Aorta (tissue), 5 donors: ENCODE measurements around the gene SPATA13. TPM values are rescaled to one million over a fixed set of nuclear protein-coding genes. Genes with fewer than 3 reads are reported as not detected.

ENCODE experiments used
- ATAC-seq: fragments of 200-7000 bp; cut with Tn5 transposase; one replicate; pipeline ENCODE4 v1.9.1; 2022; ENCODE audit warnings: moderate library complexity; ENCODE audit not compliant: low FRiP score
- DNase-seq, 2 donors: peaks; one replicate each; pipeline ENCODE4 v3.0.0-alpha.2; 2020
- H3K27ac ChIP-seq, 2 donors: one replicate each; pipeline ENCODE4 v1.5.1; 2013; ENCODE audit warnings: low read length in 2 of 2, mild to moderate bottlenecking in 2 of 2, moderate library complexity in 2 of 2, control low read depth in 1 of 2, inconsistent platforms in 1 of 2, low read depth in 1 of 2
- H3K27me3 ChIP-seq, 2 donors: one replicate each; pipeline ENCODE4 v1.6.1; 2013; ENCODE audit warnings: control low read depth in 1 of 2, low read length in 1 of 2, mild to moderate bottlenecking in 1 of 2, moderate library complexity in 1 of 2; ENCODE audit not compliant: insufficient read depth in 2 of 2, control insufficient read depth in 1 of 2
- H3K36me3 ChIP-seq, 2 donors: one replicate each; pipeline ENCODE4 v1.6.1; 2013; ENCODE audit warnings: control low read depth in 1 of 2, low read length in 1 of 2, mild to moderate bottlenecking in 1 of 2; ENCODE audit not compliant: insufficient read depth in 2 of 2, control insufficient read depth in 1 of 2
- H3K4me1 ChIP-seq, 2 donors: one replicate each; pipeline ENCODE4 v1.6.1; 2013; ENCODE audit warnings: low read length in 2 of 2, control low read depth in 1 of 2, mild to moderate bottlenecking in 1 of 2, moderate library complexity in 1 of 2; ENCODE audit not compliant: insufficient read depth in 2 of 2, control insufficient read depth in 1 of 2
- H3K4me3 ChIP-seq, 2 donors: one replicate each; pipeline ENCODE4 v1.5.1; 2013; ENCODE audit warnings: low read length in 2 of 2, control low read depth in 1 of 2, mild to moderate bottlenecking in 1 of 2
- H3K9me3 ChIP-seq: one replicate; pipeline ENCODE4 v1.6.1; 2013; ENCODE audit warnings: mild to moderate bottlenecking, low read length; ENCODE audit not compliant: control insufficient read depth
- WGBS, 2 donors: extraction: QIAGEN DNeasy Blood & Tissue Kit; methylation state at CpG; one replicate each; pipeline ENCODE4 v1.1.7; 2013; 5-methylcytosine and 5-hydroxymethylcytosine counted together
- intact Hi-C, 2 donors: fragments of 100-400 bp; cut with DNase I; formaldehyde crosslinking; loops; one replicate each; pipeline versions ENCODE4 v1.14.2 to v1.15.0; 2022
- polyA plus RNA-seq, 2 donors: library from polyadenylated mRNA; stranded (reverse); fragments of 200-250 nt; gene quantifications; one replicate each; pipeline ENCODE4 v1.2.3, GENCODE V29; 2013
- total RNA-seq, 2 donors: library from RNA; stranded (reverse); fragmentation: NEBNext Ultra II Directional; extraction: Animal tissue kit (Norgen Biotek cat#: 25700); gene quantifications; one replicate each; pipeline ENCODE4 v1.2.1, GENCODE V29; 2021
- donor health status: healthy with polysubstance abuse.
- donor health status: Bipolar disorder and iron deficiency.
- donor health status: DM: no; HTN: no; CAD: no.
- donor health status: DM: no; HTN: no; CAD: no.
- donor health status: DM: yes; HTN: yes; CAD: no.

The SPATA13 gene
- total and polyA plus RNA-seq, 4 donors: 6.1 to 18.2 (median 9.0) TPM

GRCh38 chr13:24224232-24224680 is 63.7 kb downstream of the SPATA13 start:
- no peak overlapping the region for H3K4me3 ChIP-seq
- ATAC-seq: no peak

GRCh38 chr13:24225062-24225461 is 64.5 kb downstream of the SPATA13 start:
- intact Hi-C loops: loop anchor here in 1 of 2 donors (10.0 kb wide), 1 partner anchor 300 kb away; no protein-coding TSS in a partner anchor
- Histone ChIP-seq H3K4me3 (no peak overlapping the region), H3K36me3 (no peaks in the 10 kb centered on the region), H3K9me3 (no peaks in the 10 kb centered on the region), H3K4me1 (no peaks in the 10 kb centered on the region), H3K27ac (no peak overlapping the region), H3K27me3 (no peaks in the 10 kb centered on the region)
- DNase-seq (no peak), ATAC-seq (no peak)
- 73 to 80% methylated on average over 11 of the region's 11 CpGs for WGBS, 2 donors

More at GRCh38 chr13:24224232-24224680, 63.7 kb downstream of the SPATA13 start:
- Histone ChIP-seq H3K36me3 (no peaks in the 10 kb centered on the region), H3K27me3 (no peaks in the 10 kb centered on the region), H3K9me3 (no peaks in the 10 kb centered on the region), H3K27ac (no peak overlapping the region), H3K4me1 (no peaks in the 10 kb centered on the region)
- WGBS, 2 donors: 79 to 82% methylated on average over 9 of the region's 9 CpGs
- intact Hi-C loops: loop anchor here (5.0 to 10.0 kb wide), 2 partner anchors 299 to 302 kb away; no protein-coding TSS in a partner anchor
- no peak for DNase-seq

GRCh38 chr13:24225930-24226329 is 65.4 kb downstream of the SPATA13 start:
- no peak for ATAC-seq

GRCh38 chr13:24226762-24227161 is 66.2 kb downstream of the SPATA13 start:
- H3K4me1 ChIP-seq: no peaks in the 10 kb centered on the region
- WGBS, 2 donors: 69 to 83% methylated on average over 3 of the region's 3 CpGs
- no peak overlapping the region for H3K27ac ChIP-seq
- intact Hi-C loops: loop anchor here in 1 of 2 donors (10.0 kb wide), 1 partner anchor 302 kb away; no protein-coding TSS in a partner anchor
- H3K9me3 ChIP-seq: no peaks in the 10 kb centered on the region
- no peak for ATAC-seq
- no peak overlapping the region for H3K4me3 ChIP-seq
- H3K27me3 ChIP-seq: no peaks in the 10 kb centered on the region
- H3K36me3 ChIP-seq: no peaks in the 10 kb centered on the region
- DNase-seq: no peak

More at GRCh38 chr13:24225930-24226329, 65.4 kb downstream of the SPATA13 start:
- DNase-seq: no peak
- 93 to 94% methylated on average over 7 of the region's 7 CpGs for WGBS, 2 donors
- Histone ChIP-seq H3K27me3 (no peaks in the 10 kb centered on the region), H3K4me1 (no peaks in the 10 kb centered on the region), H3K9me3 (no peaks in the 10 kb centered on the region), H3K27ac (no peak overlapping the region), H3K4me3 (no peak overlapping the region), H3K36me3 (no peaks in the 10 kb centered on the region)
- intact Hi-C loops: loop anchor here in 1 of 2 donors (10.0 kb wide), 1 partner anchor 301 kb away; no protein-coding TSS in a partner anchor

GRCh38 chr13:24228852-24229458 is 68.4 kb downstream of the SPATA13 start:
- no peak overlapping the region for H3K27ac ChIP-seq
- DNase-seq: no peak
- 39 to 43% methylated on average over 4 of the region's 4 CpGs for whole genome bisulfite sequencing, 2 donors
- no peaks in the 10 kb centered on the region for H3K36me3 ChIP-seq
- H3K4me1 ChIP-seq: no peaks in the 10 kb centered on the region
- ATAC-seq: no peak
- no peaks in the 10 kb centered on the region for H3K9me3 ChIP-seq
- intact Hi-C loops: loop anchor here in 1 of 2 donors (10.0 kb wide), 1 partner anchor 304 kb away; no protein-coding TSS in a partner anchor
- no peaks in the 10 kb centered on the region for H3K27me3 ChIP-seq
- no peak overlapping the region for H3K4me3 ChIP-seq

- Histone ChIP-seq H3K4me1 (no peaks in the 10 kb centered on the region), H3K9me3 (no peaks in the 10 kb centered on the region), H3K27ac (no peak overlapping the region), H3K36me3 (no peaks in the 10 kb centered on the region), H3K4me3 (no peak overlapping the region), H3K27me3 (no peaks in the 10 kb centered on the region)
- intact Hi-C loops: no loop called here
- ATAC-seq (no peak), DNase-seq (no peak)
- 91% methylated on average over 12 of the region's 12 CpGs for WGBS, 2 donors
Measured at GRCh38 chr13:24230428-24231072, 70.0 kb downstream of the SPATA13 start.

GRCh38 chr13:24231377-24231776 is 70.9 kb downstream of the SPATA13 start:
- H3K27ac ChIP-seq: no peak overlapping the region
- H3K27me3 ChIP-seq: no peaks in the 10 kb centered on the region
- ATAC-seq (no peak), DNase-seq (no peak)
- H3K4me1 ChIP-seq: no peaks in the 10 kb centered on the region
- no peak overlapping the region for H3K4me3 ChIP-seq
- no peaks in the 10 kb centered on the region for H3K9me3 ChIP-seq
- H3K36me3 ChIP-seq: no peaks in the 10 kb centered on the region
- 96 to 99% methylated on average over 3 of the region's 3 CpGs for WGBS, 2 donors
- intact Hi-C loops: no loop called here

GRCh38 chr13:24232037-24232436 is 71.5 kb downstream of the SPATA13 start:
- no peak for ATAC-seq
- no peak for DNase-seq
- Histone ChIP-seq H3K27ac (no peak overlapping the region), H3K36me3 (no peaks in the 10 kb centered on the region), H3K9me3 (no peaks in the 10 kb centered on the region), H3K27me3 (no peaks in the 10 kb centered on the region), H3K4me3 (no peak overlapping the region), H3K4me1 (no peaks in the 10 kb centered on the region)
- 90 to 94% methylated on average over 5 of the region's 5 CpGs for WGBS, 2 donors
- intact Hi-C loops: no loop called here

- no peak overlapping the region for H3K4me3 ChIP-seq
- no peaks in the 10 kb centered on the region for H3K4me1 ChIP-seq
- DNase-seq: no peak
- intact Hi-C loops: no loop called here
- H3K27me3 ChIP-seq: no peaks in the 10 kb centered on the region
- H3K9me3 ChIP-seq: no peaks in the 10 kb centered on the region
- ATAC-seq: no peak
- H3K36me3 ChIP-seq: no peaks in the 10 kb centered on the region
- 94 to 95% methylated on average over 3 of the region's 3 CpGs for WGBS, 2 donors
- no peak overlapping the region for H3K27ac ChIP-seq
Measured at GRCh38 chr13:24232474-24232873, 72.0 kb downstream of the SPATA13 start.
